D721Med (cell line): Measurements from ENCODE around the gene C9orf40.

Experiments used
- DNase-seq: peaks from one replicate; pipeline ENCODE4 v3.0.0; 2011; ENCODE audit warnings: low spot score; ENCODE audit not compliant: insufficient read length
- FAIRE-seq: peaks from 2 replicates; lab custom pipeline; 2011; peaks lifted over from hg19 to GRCh38; lab: Jason Lieb, UNC
- CTCF ChIP-seq: IDR thresholded peaks from 2 replicates; pipeline ENCODE4 v1.5.1; 2012; ENCODE audit warnings: mild to moderate bottlenecking, control low read depth; ENCODE audit not compliant: insufficient read depth; ENCODE audit errors: missing control alignments

Gene C9orf40

GRCh38 chr9:74977287-74977686 is 24.6 kb upstream of the C9orf40 start:
- TF ChIP-seq CTCF: no peak
- no peak for FAIRE-seq
- no peak for DNase-seq

DNA sequence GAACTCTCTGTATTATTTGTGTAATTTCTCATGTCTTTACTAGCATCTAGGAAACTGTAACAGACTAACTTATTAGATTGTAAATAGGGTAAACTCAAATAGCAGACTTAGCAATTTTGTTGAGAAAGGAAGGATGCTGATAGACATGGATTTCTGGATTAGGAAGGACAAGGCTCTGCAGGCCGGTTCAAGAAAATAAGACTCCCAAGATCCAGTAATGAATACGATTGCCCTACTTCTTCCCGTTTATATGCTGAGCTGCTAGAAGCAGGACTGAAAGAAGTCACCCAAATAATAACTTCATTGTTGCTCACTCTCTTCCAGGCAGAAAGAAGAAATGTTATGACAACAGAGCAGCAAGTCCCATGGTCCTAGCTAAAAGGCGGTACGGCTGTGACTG is 22.8 kb upstream of the C9orf40 start:
- FAIRE-seq (no peak), DNase-seq (no peak)

GRCh38 chr9:74974558-74974957 is 21.8 kb upstream of the C9orf40 start:
- TF ChIP-seq CTCF: no peak
- no peak for FAIRE-seq
- DNase-seq: no peak

More for the DNA sequence above, 22.8 kb upstream of the C9orf40 start:
- TF ChIP-seq CTCF: no peak

- FAIRE-seq: no peak
- no peak for TF ChIP-seq CTCF
- no peak for DNase-seq
These were observed 21.0 kb upstream of the C9orf40 start for GRCh38 chr9:74973714-74974113.

- TF ChIP-seq CTCF: no peak
- DNase-seq (no peak), FAIRE-seq (no peak)
These were observed 10.3 kb upstream of the C9orf40 start for GRCh38 chr9:74963056-74963455.

- FAIRE-seq: no peak
These were observed 8.8 kb upstream of the C9orf40 start for GRCh38 chr9:74961496-74961895.

DNA sequence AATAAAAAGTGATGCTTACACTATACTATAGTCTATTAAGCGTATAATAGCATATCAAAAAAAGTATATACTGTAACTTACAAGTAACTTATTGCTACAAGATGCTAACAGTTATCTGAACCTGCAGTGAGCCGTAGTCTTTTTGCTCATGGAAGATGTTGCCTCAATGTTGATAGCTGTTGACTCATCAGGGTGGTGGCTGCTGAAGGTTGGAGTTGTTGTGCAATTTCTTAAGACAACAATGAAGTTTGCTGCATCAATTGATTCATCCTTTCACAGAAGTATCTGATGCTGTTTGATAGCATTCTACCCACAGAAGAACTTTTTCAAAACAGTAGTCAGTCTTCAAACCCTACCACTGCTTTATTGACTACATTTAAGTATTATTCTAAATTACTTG is 7.8 kb upstream of the C9orf40 start:
- DNase-seq (no peak), FAIRE-seq (no peak)
- TF ChIP-seq CTCF: no peak

More at GRCh38 chr9:74961496-74961895, 8.8 kb upstream of the C9orf40 start:
- no peak for DNase-seq
- no peak for TF ChIP-seq CTCF
